K562 (cell line): Measurements from ENCODE around the gene KCNH3. TPM values are rescaled to one million over a fixed set of nuclear protein-coding genes. Genes with fewer than 3 reads are reported as not detected.

Experiments used
- ATAC-seq: fragments of 200-7000 bp; cut with Tn5 transposase; 3 replicates; pipeline ENCODE4 v1.9.1; 2020; ENCODE audit warnings: moderate library complexity
- BruUV-seq: library from RNA; stranded (reverse); fragments of 400-500 nt; replicated peaks from 2 replicates; lab custom pipeline; 2021; lab: Mats Ljungman, UMichigan
- CTCF ChIA-PET: fragments of 300-600 bp; formaldehyde crosslinking; extraction: SDS; loops from one replicate; lab custom pipeline; 2021; ENCODE audit warnings: low intra/inter-chr PET ratio; lab: Yijun Ruan, JAX
- POLR2A ChIA-PET: fragments of 300-600, 350-650 bp; sonication (Branson Sonifier 250); formaldehyde crosslinking; extraction: SDS; loops from one replicate; lab custom pipeline; 2021; ENCODE audit warnings: antibody characterized with exemption, inconsistent platforms; lab: Yijun Ruan, JAX
- DNase-seq, 4 experiments: peaks; one replicate each; pipeline versions ENCODE4 v3.0.0 to v3.0.0-alpha.2; 2011 to 2018; ENCODE audit warnings: low spot score in 3 of 4, mixed read lengths in 3 of 4; ENCODE audit errors: extremely low read depth in 1 of 4
- FAIRE-seq: peaks from 2 replicates; lab custom pipeline; 2011; peaks lifted over from hg19 to GRCh38; lab: Jason Lieb, UNC
- H2AFZ ChIP-seq: 2 replicates; pipeline ENCODE4 v1.6.0; 2011; ENCODE audit warnings: low read depth, low read length, control low read depth, inconsistent platforms
- H3K27ac ChIP-seq: fragments of 200-600 bp; 3 replicates; pipeline ENCODE4 v1.8.0; 2011; ENCODE audit warnings: low read depth, mild to moderate bottlenecking, control low read depth, inconsistent platforms, low read length, moderate library complexity, mixed read lengths; ENCODE audit errors: extremely low read depth
- H3K27me3 ChIP-seq, 2 experiments: fragments of 300-600 bp in 1 of 2; 2 replicates in 1 of 2; 3 replicates in 1 of 2; pipeline versions ENCODE4 v1.6.0 to v1.8.0; 2011; ENCODE audit warnings: inconsistent platforms in 2 of 2, low read length in 2 of 2, mild to moderate bottlenecking in 1 of 2, mixed read lengths in 1 of 2, moderate library complexity in 1 of 2; ENCODE audit not compliant: control insufficient read depth in 2 of 2, insufficient read depth in 2 of 2
- H3K36me3 ChIP-seq: fragments of 300-600 bp; 3 replicates; pipeline ENCODE4 v1.8.0; 2011; ENCODE audit warnings: mild to moderate bottlenecking, low read length, inconsistent platforms; ENCODE audit not compliant: control insufficient read depth, insufficient read depth
- H3K4me1 ChIP-seq, 2 experiments: fragments of 200-600 bp in 1 of 2; replicated peaks in 1 of 2; 2 replicates in 1 of 2; 3 replicates in 1 of 2; pipeline versions ENCODE4 v1.5.1 to v1.8.0; 2011; ENCODE audit warnings: inconsistent platforms in 2 of 2, low read length in 2 of 2, mild to moderate bottlenecking in 1 of 2, mixed read lengths in 1 of 2, moderate library complexity in 1 of 2; ENCODE audit not compliant: control insufficient read depth in 2 of 2, insufficient read depth in 2 of 2
- H3K4me2 ChIP-seq: 2 replicates; pipeline ENCODE4 v1.6.1; 2011; ENCODE audit warnings: low read length, control low read depth, inconsistent platforms, mixed read lengths; ENCODE audit not compliant: insufficient read depth
- H3K4me3 ChIP-seq: fragments of 200-600 bp; sonication (generic), shearing (Covaris generic); 2 replicates; pipeline ENCODE4 v1.5.1; 2016; ENCODE audit warnings: control low read depth, inconsistent platforms
- H3K79me2 ChIP-seq: fragments of 200-600 bp; 3 replicates; pipeline ENCODE4 v1.8.0; 2011; ENCODE audit warnings: low read length, inconsistent platforms; ENCODE audit not compliant: control insufficient read depth, insufficient read depth
- H3K9ac ChIP-seq, 2 experiments: 2 replicates each; pipeline versions ENCODE4 v1.6.0 to v1.6.1; 2011; ENCODE audit warnings: low read depth in 2 of 2, low read length in 2 of 2, control low read depth in 1 of 2, inconsistent platforms in 1 of 2, mild to moderate bottlenecking in 1 of 2, mixed read lengths in 1 of 2; ENCODE audit not compliant: insufficient read depth in 1 of 2
- H3K9me1 ChIP-seq: one replicate; pipeline ENCODE4 v1.6.0; 2011; ENCODE audit warnings: inconsistent platforms, mild to moderate bottlenecking, low read length, moderate library complexity; ENCODE audit not compliant: control insufficient read depth, insufficient read depth
- H3K9me3 ChIP-seq: replicated peaks from 2 replicates; pipeline ENCODE4 v1.5.1; 2011; ENCODE audit warnings: low read depth, low read length, inconsistent platforms; ENCODE audit not compliant: control insufficient read depth, insufficient read depth
- H4K20me1 ChIP-seq: replicated peaks from 2 replicates; pipeline ENCODE4 v1.6.1; 2011; ENCODE audit warnings: low read length, inconsistent platforms, mixed read lengths; ENCODE audit not compliant: control insufficient read depth, insufficient read depth
- CC2D1A ChIP-seq: fragments of 450-650 bp; IDR thresholded peaks from 2 replicates; pipeline ENCODE4 v1.6.1; 2017; ENCODE audit warnings: mild to moderate bottlenecking
- CCAR2 ChIP-seq: fragments of 200-400 bp; formaldehyde crosslinking; IDR thresholded peaks from 2 replicates; pipeline ENCODE4 v1.6.1; 2017; ENCODE audit warnings: mild to moderate bottlenecking, low read depth, low read length
- ELF1 ChIP-seq: fragments of 200-800 bp; sonication (Bioruptor generic); IDR thresholded peaks from 2 replicates; pipeline ENCODE4 v1.6.1; 2016; ENCODE audit warnings: missing genetic modification characterization, missing compliant biosample characterization
- GATA2 ChIP-seq: sonication (generic); formaldehyde crosslinking; IDR thresholded peaks from 2 replicates; pipeline ENCODE4 v1.4.0; 2020; ENCODE audit warnings: mild to moderate bottlenecking, missing genetic modification reagents
- HNRNPUL1 ChIP-seq: fragments of 200-400 bp; formaldehyde crosslinking; IDR thresholded peaks from 2 replicates; pipeline ENCODE4 v1.6.1; 2017; ENCODE audit warnings: low read length
- KDM1A ChIP-seq, 2 experiments: fragments of 450-650 bp; IDR thresholded peaks; 2 replicates each; pipeline ENCODE4 v1.6.1; 2016; ENCODE audit warnings: mild to moderate bottlenecking in 2 of 2
- KDM4B ChIP-seq, 2 experiments: fragments of 450-650 bp in 1 of 2; sonication (generic) in 1 of 2; IDR thresholded peaks; 2 replicates each; pipeline ENCODE4 v1.6.1; 2016 to 2017; ENCODE audit warnings: borderline replicate concordance in 2 of 2, antibody characterized with exemption in 1 of 2, low read depth in 1 of 2, mild to moderate bottlenecking in 1 of 2
- KLF13 ChIP-seq: fragments of 450-650 bp; IDR thresholded peaks from 2 replicates; pipeline ENCODE4 v1.6.1; 2016; ENCODE audit warnings: missing genetic modification characterization, low read depth, mild to moderate bottlenecking, missing compliant biosample characterization, moderate library complexity, borderline replicate concordance
- MBD2 ChIP-seq: sonication (generic); IDR thresholded peaks from 2 replicates; pipeline ENCODE4 v1.6.1; 2016; ENCODE audit warnings: low read depth, borderline replicate concordance
- NCOA6 ChIP-seq: fragments of 450-650 bp; IDR thresholded peaks from 2 replicates; pipeline ENCODE4 v1.6.1; 2017; ENCODE audit warnings: mild to moderate bottlenecking
- OTX1 ChIP-seq: fragments of 450-650 bp; formaldehyde crosslinking; IDR thresholded peaks from 2 replicates; pipeline ENCODE4 v1.4.0; 2022; ENCODE audit warnings: mild to moderate bottlenecking
- RCOR1 ChIP-seq, 2 experiments: IDR thresholded peaks; 2 replicates each; pipeline ENCODE4 v1.6.1; 2012; ENCODE audit warnings: low read depth in 2 of 2, low read length in 2 of 2, borderline replicate concordance in 1 of 2, improper control_type of control experiment in 1 of 2
- SRF ChIP-seq, 2 experiments: fragments of 250-450, 450-650 bp in 1 of 2; sonication (Bioruptor Pico) in 1 of 2; sonication (generic) in 1 of 2; formaldehyde crosslinking; IDR thresholded peaks; 2 replicates each; pipeline versions ENCODE4 v1.5.0 to v1.5.1; 2020 to 2022; ENCODE audit warnings: mild to moderate bottlenecking in 1 of 2, missing genetic modification reagents in 1 of 2
- STAT5A ChIP-seq: IDR thresholded peaks from 2 replicates; pipeline ENCODE4 v1.6.1; 2012; ENCODE audit warnings: low read length, inconsistent platforms, borderline replicate concordance
- TBP ChIP-seq: optimal IDR thresholded peaks from 2 replicates; pipeline ENCODE3; 2011; ENCODE audit warnings: low read depth, low read length, improper control_type of control experiment
- THRAP3 ChIP-seq: fragments of 450-650 bp; IDR thresholded peaks from 2 replicates; pipeline ENCODE4 v1.6.1; 2016; ENCODE audit warnings: mild to moderate bottlenecking, inconsistent platforms, borderline replicate concordance
- ZEB2 ChIP-seq: fragments of 450-650 bp; IDR thresholded peaks from 2 replicates; pipeline ENCODE4 v1.6.1; 2016
- WGBS: fragments of 100-300 bp; shearing (Covaris generic); methylation state at CpG from one replicate; pipeline ENCODE4 v1.1.6; 2016; ENCODE audit warnings: low coverage, mixed read lengths; ENCODE audit not compliant: insufficient coverage; ENCODE audit errors: missing lambda C conversion rate; 5-methylcytosine and 5-hydroxymethylcytosine counted together
- in situ Hi-C: fragments of 300-500 bp; cut with MboI; formaldehyde crosslinking; loops from 4 replicates; pipeline ENCODE4 v1.15.0; 2018; ENCODE audit warnings: inconsistent platforms, mixed read lengths
- intact Hi-C: fragments of 100-400 bp; cut with micrococcal nuclease; formaldehyde crosslinking; loops from 2 replicates; pipeline ENCODE4 v1.14.2; 2022
- polyA plus RNA-seq, 8 experiments: library from polyadenylated mRNA; depleted of rRNA in 4 of 8; stranded (reverse) in 5 of 8; unstranded in 3 of 8; fragments of >200 nt; fragmentation: Nextera tagmentation in 2 of 8; fragmentation: Illumina TruSeq in 1 of 8; extraction: Ambion mirVana in 2 of 8; extraction: Trizol in 1 of 8; gene quantifications; 2 replicates each; pipeline versions ENCODE4 v1.2.1 to v1.2.3, GENCODE V29; 2011 to 2014; ENCODE audit warnings: inconsistent platforms in 1 of 8, missing spikeins in 1 of 8
- total RNA-seq, 7 experiments: library from RNA; depleted of rRNA in 6 of 7; stranded (reverse); fragments of >200 nt in 6 of 7; fragmentation: Illumina TruSeq in 2 of 7; extraction: Trizol in 2 of 7; gene quantifications; 2 replicates each; pipeline versions ENCODE4 v1.2.1 to v1.2.3, GENCODE V29; 2011 to 2021; ENCODE audit warnings: low replicate concordance in 1 of 7
- TF ChIP-seq, protein P1 (sequence below): fragments of 250-450 bp; sonication (Bioruptor Pico); IDR thresholded peaks from 2 replicates; pipeline ENCODE4 v1.5.0; 2021; ENCODE audit warnings: mild to moderate bottlenecking, moderate library complexity
- TF ChIP-seq, protein P2 (sequence below): sonication (generic); formaldehyde crosslinking; IDR thresholded peaks from 2 replicates; pipeline ENCODE4 v1.8.0; 2023; ENCODE audit warnings: mild to moderate bottlenecking, missing genetic modification reagents

The KCNH3 gene
- total and polyA plus RNA-seq, 9 of the 15 experiments (the other 6 are each of a cell fraction or from before 2014, with no cell fraction given): 0.01 to 0.09 TPM; not detected in 7

DNA sequence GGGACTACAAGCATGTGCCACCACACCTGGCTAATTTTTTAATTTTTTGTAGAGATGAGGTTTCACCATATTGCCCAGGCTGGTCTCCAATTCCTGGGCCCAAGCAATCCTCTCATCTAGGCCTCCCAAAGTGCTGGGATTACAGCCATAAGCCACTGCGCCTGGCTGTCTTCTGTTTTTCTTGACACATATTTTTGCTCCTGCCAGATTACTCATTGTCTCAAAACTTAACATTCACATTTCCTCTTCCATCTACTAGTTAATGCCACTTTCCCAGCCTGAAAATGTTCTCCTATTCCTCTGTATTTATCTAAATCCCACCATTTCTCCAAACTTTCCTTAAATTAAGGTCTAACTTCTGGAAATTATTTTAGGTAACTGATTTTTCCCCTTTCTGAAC is 36.2 kb upstream of the KCNH3 start (continued):
- TF ChIP-seq SRF (CRISPR knock-in tag; IDR thresholded peaks at IDR 0.05) (no peak), KDM4B (IDR thresholded peaks at IDR 0.05; ENCODE audit: borderline replicate concordance in 2 of 2, low read depth in 1 of 2) (no peak), ZEB2 (no peak), KDM1A (IDR thresholded peaks at IDR 0.05) (no peak)
- TF ChIP-seq, protein P1, sequence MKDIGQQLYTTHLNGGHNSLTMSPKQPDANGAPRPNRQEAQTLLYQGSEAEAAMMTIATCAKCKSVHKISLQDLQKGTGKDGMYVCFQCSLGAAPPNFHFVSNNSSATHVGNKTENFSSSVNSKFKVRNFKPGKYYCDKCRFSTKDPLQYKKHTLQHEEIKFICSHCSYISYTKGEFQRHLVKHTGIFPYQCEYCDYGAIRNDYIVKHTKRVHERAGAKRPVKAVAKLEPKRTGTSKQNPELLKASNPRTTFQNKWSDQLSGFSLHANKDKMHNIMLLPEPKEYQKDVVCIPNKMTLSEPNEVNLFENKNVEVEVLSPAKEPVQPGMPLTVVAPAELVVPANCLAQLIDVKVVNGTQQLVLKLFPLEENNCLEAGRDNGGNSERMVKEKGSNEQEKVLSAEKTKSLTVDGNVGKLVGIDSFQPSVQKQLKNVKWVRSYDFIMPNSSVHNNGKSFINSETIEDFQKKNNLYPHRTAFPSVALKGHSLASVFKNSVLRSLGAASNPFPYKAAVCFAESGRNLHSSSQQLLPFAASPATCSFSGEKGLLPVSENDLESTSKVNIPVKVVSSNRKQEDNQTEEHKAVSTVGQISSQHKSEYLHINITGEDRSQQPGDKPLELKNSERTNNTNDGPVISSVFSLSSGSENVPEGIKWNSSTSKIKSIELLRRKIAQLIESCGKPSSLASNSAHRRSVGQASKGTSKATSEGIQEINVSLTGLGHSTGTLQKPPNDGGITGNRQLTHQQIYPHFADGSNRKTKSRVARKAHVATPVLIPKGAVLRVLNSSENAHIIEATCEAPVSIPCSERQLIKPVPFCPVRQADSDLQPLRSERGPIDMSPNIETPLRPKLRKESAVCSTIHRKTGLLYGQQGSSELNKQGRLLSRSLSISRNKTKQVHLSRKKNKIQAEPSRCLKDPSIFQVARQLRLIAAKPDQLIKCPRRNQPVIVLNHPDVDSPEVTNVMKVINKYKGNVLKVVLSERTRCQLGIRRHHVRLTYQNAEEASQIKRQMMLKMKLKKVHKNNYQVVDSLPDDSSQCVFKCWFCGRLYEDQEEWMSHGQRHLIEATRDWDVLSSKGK (CRISPR knock-in tag): no peak
- TF ChIP-seq, all 486 proteins: peak for 0

DNA sequence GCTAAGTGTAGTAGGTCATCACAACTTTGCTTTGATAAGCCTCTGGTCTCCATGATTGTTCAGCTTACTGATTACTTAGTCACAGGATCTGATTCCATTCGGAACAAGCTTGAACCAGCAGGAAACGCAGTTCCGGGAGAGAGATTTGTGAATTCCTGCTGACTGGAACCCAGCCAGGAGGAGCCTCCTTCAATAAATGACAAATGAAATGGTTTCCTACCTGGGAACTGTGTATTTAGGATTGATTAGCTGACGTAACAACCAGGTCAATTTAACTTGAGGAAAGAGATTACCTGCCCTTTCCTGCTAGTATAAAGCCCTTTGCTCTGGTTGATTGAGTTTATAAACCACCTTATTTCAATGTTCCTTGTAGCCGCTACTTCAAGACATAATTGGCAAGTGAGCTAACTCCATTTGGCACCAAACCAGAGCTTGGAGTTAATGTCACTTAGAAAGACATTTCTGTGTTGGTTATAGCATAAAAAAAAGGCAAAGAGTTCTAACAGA is 35.1 kb upstream of the KCNH3 start:
- Histone ChIP-seq H4K20me1 (no peaks in the 10 kb centered on the region), H3K4me3 (no peak overlapping the region), H2AFZ (no peak overlapping the region), H3K9me3 (no peaks in the 10 kb centered on the region; the same call in 1 of the 2 replicates), H3K79me2 (no peaks in the 10 kb centered on the region), H3K36me3 (peaks cover 7% of the 10 kb centered on the region; the same call in 2 of the 3 replicates), H3K9ac (no peak overlapping the region), H3K27me3 (no peaks in the 10 kb centered on the region), H3K9me1 (no peaks in the 10 kb centered on the region), H3K4me1 (no peaks in the 10 kb centered on the region), H3K27ac (no peak overlapping the region), H3K4me2 (no peak overlapping the region)
- no peak for FAIRE-seq
- DNase-seq: no peak
- in situ Hi-C loops (no loop called here), intact Hi-C loops (no loop called here)
- no peak for ATAC-seq
- 84% methylated on average over 5 of the region's 5 CpGs for WGBS
- CTCF ChIA-PET: no interaction called here
- no TSS peak for BruUV-seq
- POLR2A ChIA-PET: interaction anchor here (0.6 to 1.1 kb wide), 4 partner anchors 137 to 229 kb away, joined by 3 to 4 read pairs (median 4); no protein-coding TSS in a partner anchor
- TF ChIP-seq NCOA6 (no peak), CC2D1A (no peak), MBD2 (no peak), STAT5A (no peak), CCAR2 (no peak), ELF1 (tag) (no peak), RCOR1 (IDR thresholded peaks at IDR 0.05; ENCODE audit: borderline replicate concordance in 1 of 2, low read depth in 2 of 2, low read length in 2 of 2) (no peak), TBP (no peak), GATA2 (no peak), THRAP3 (no peak), KLF13 (no peak), OTX1 (CRISPR knock-in tag) (no peak), HNRNPUL1 (no peak)
- TF ChIP-seq, protein P2, sequence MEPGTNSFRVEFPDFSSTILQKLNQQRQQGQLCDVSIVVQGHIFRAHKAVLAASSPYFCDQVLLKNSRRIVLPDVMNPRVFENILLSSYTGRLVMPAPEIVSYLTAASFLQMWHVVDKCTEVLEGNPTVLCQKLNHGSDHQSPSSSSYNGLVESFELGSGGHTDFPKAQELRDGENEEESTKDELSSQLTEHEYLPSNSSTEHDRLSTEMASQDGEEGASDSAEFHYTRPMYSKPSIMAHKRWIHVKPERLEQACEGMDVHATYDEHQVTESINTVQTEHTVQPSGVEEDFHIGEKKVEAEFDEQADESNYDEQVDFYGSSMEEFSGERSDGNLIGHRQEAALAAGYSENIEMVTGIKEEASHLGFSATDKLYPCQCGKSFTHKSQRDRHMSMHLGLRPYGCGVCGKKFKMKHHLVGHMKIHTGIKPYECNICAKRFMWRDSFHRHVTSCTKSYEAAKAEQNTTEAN: no peak
